Neural progenitor cell (in vitro differentiated cells): ENCODE results near the gene SLC9C1. TPM values are rescaled to one million over a fixed set of nuclear protein-coding genes. Genes with fewer than 3 reads are reported as not detected.
A peak's percentile ranks its signal among the peaks of the same experiment; 100 is the strongest.

Experiments used
- DNase-seq: peaks from one replicate; pipeline ENCODE4 v3.0.0-alpha.2; 2016; ENCODE audit warnings: low spot score
- H2AFZ ChIP-seq: fragments of 200-600 bp; sonication (generic); replicated peaks from 2 replicates; pipeline ENCODE4 v1.6.1; 2016; ENCODE audit warnings: antibody characterized with exemption
- H3F3A ChIP-seq: fragments of 200-600 bp; sonication (generic); 2 replicates; pipeline ENCODE4 v1.6.1; 2016; ENCODE audit warnings: antibody characterized with exemption, low read depth
- H3K27ac ChIP-seq: fragments of 200-600 bp; sonication (generic); 2 replicates; pipeline ENCODE4 v1.5.1; 2016; ENCODE audit warnings: mild to moderate bottlenecking
- H3K27me3 ChIP-seq: fragments of 200-600 bp; sonication (generic); 2 replicates; pipeline ENCODE4 v1.6.1; 2016; ENCODE audit warnings: mild to moderate bottlenecking, moderate library complexity
- H3K36me3 ChIP-seq: fragments of 200-600 bp; sonication (generic); 2 replicates; pipeline ENCODE4 v1.5.1; 2016
- H3K4me1 ChIP-seq: fragments of 200-600 bp; sonication (generic); 2 replicates; pipeline ENCODE4 v1.6.1; 2016; ENCODE audit warnings: mixed run types
- H3K4me2 ChIP-seq: fragments of 200-600 bp; sonication (generic); 2 replicates; pipeline ENCODE4 v1.6.1; 2016
- H3K4me3 ChIP-seq: fragments of 200-600 bp; sonication (generic); 2 replicates; pipeline ENCODE4 v1.5.1; 2016
- H3K79me2 ChIP-seq: fragments of 200-600 bp; sonication (generic); 2 replicates; pipeline ENCODE4 v1.6.1; 2016; ENCODE audit warnings: low read depth
- H3K9ac ChIP-seq: fragments of 200-600 bp; sonication (generic); 2 replicates; pipeline ENCODE4 v1.6.1; 2016
- H3K9me3 ChIP-seq: fragments of 200-600 bp; sonication (generic); 2 replicates; pipeline ENCODE4 v1.5.1; 2016; ENCODE audit warnings: low read depth
- H4K20me1 ChIP-seq: fragments of 200-600 bp; sonication (generic); 2 replicates; pipeline ENCODE4 v1.6.1; 2016; ENCODE audit warnings: low read depth
- H3K27ac Mint-ChIP-seq: 3 replicates; pipeline ENCODE4 v1.8.0; 2021; ENCODE audit warnings: mixed read lengths
- H3K27me3 Mint-ChIP-seq: 2 replicates; pipeline ENCODE4 v1.8.0; 2022; ENCODE audit warnings: low read depth, mild to moderate bottlenecking, inconsistent platforms, moderate library complexity, mixed read lengths; ENCODE audit not compliant: insufficient read depth
- H3K36me3 Mint-ChIP-seq: 3 replicates; pipeline ENCODE4 v1.8.0; 2021; ENCODE audit warnings: mixed read lengths
- H3K4me1 Mint-ChIP-seq: 3 replicates; pipeline ENCODE4 v1.8.0; 2021; ENCODE audit warnings: mixed read lengths
- H3K4me3 Mint-ChIP-seq: 3 replicates; pipeline ENCODE4 v1.8.0; 2021; ENCODE audit warnings: mild to moderate bottlenecking, moderate library complexity, mixed read lengths
- H3K9me3 Mint-ChIP-seq: 3 replicates; pipeline ENCODE4 v1.8.0; 2020; ENCODE audit warnings: mixed read lengths
- EZH2 ChIP-seq: fragments of 200-600 bp; sonication (generic); IDR thresholded peaks from 2 replicates; pipeline ENCODE4 v1.6.1; 2017; ENCODE audit warnings: antibody characterized with exemption, mild to moderate bottlenecking, moderate library complexity
- EZH2phosphoT487 ChIP-seq: fragments of 200-600 bp; sonication (generic); IDR thresholded peaks from 2 replicates; pipeline ENCODE4 v1.6.1; 2017; ENCODE audit warnings: antibody characterized with exemption
- total RNA-seq: library from RNA; depleted of rRNA; stranded (reverse); fragments of >200 nt; gene quantifications from 2 replicates; pipeline ENCODE4 v1.2.3, GENCODE V29; 2015; ENCODE audit warnings: low replicate concordance
- TF ChIP-seq, protein P1 (sequence below): fragments of 200-600 bp; sonication (generic); IDR thresholded peaks from 2 replicates; pipeline ENCODE4 v1.5.1; 2017; ENCODE audit warnings: antibody characterized with exemption, mild to moderate bottlenecking

Gene SLC9C1
- total RNA-seq, 1 donor from 2014 or later, result 1.3 TPM

DNA sequence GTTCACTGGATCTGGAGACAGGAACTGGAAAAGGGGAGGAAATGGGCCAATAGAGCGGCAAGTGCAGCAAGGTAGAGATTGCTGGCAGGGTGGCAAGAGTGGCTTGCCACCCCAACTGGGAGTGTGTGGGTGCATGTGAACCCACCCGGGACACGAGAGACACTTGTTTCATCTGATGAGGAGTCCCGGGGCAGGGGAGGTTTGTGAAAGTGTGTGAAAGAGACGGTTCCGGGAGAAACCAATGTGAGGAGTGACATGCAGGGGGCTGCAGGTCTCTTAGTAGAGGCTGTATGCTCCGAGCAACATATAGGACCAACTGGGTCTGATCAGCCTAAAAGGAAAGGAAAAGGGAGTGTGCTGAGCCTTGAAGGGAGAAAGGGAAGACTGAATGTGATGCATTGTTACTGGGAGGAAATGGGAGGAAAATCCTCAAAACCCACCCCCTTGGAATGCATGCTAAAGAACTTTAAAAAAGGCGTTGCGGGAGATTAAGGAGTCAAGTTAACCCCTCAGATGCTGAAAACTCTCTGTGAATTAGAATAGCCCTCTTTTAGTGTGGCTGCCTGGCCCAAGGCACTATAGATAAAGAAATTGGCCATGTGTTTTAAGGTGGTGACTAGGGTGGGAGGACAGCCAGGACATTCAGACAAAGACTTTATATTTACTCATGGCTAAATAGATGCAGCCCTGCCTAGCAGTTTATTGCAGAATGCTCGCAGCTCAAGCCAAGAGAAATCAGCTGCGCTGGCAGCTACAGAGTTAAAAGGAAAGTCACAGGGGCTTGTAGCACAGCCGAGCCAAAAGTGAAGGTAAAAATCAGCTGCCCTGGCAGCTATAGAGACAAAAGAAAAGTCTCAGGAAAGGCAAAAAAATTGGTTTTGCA lies 9.1 kb upstream of the SLC9C1 start:
- H3K4me1 ChIP-seq, result peaks cover 43% of the 10 kb centered on the region
- H3K36me3 ChIP-seq, result peaks cover 6% of the 10 kb centered on the region
- peak overlapping the region; percentile 43 for H3K4me3 ChIP-seq
- H3K4me2 ChIP-seq, result peak overlapping the region; percentile 80
- H3F3A ChIP-seq, result peaks cover 52% of the 10 kb centered on the region
- peak overlapping the region; percentile 95 for H3K27ac ChIP-seq
- H3K79me2 ChIP-seq, result no peaks in the 10 kb centered on the region
- Mint-ChIP-seq H3K9me3 (peaks cover 2% of the 10 kb centered on the region), H3K4me3 (no peak overlapping the region), H3K4me1 (peaks cover 8% of the 10 kb centered on the region), H3K27me3 (no peaks in the 10 kb centered on the region), H3K27ac (no peak overlapping the region), H3K36me3 (no peaks in the 10 kb centered on the region)
- peak; percentile 92 for DNase-seq
- H4K20me1 ChIP-seq, result no peaks in the 10 kb centered on the region
- H3K27me3 ChIP-seq, result no peaks in the 10 kb centered on the region
- peaks cover 7% of the 10 kb centered on the region for H3K9me3 ChIP-seq
- H3K9ac ChIP-seq, result no peak overlapping the region
- TF ChIP-seq EZH2phosphoT487, result no peak
- no peak for TF ChIP-seq EZH2
- TF ChIP-seq, protein P1, sequence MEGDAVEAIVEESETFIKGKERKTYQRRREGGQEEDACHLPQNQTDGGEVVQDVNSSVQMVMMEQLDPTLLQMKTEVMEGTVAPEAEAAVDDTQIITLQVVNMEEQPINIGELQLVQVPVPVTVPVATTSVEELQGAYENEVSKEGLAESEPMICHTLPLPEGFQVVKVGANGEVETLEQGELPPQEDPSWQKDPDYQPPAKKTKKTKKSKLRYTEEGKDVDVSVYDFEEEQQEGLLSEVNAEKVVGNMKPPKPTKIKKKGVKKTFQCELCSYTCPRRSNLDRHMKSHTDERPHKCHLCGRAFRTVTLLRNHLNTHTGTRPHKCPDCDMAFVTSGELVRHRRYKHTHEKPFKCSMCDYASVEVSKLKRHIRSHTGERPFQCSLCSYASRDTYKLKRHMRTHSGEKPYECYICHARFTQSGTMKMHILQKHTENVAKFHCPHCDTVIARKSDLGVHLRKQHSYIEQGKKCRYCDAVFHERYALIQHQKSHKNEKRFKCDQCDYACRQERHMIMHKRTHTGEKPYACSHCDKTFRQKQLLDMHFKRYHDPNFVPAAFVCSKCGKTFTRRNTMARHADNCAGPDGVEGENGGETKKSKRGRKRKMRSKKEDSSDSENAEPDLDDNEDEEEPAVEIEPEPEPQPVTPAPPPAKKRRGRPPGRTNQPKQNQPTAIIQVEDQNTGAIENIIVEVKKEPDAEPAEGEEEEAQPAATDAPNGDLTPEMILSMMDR, result no peak
- peak overlapping the region; percentile 64 for H2AFZ ChIP-seq

DNA sequence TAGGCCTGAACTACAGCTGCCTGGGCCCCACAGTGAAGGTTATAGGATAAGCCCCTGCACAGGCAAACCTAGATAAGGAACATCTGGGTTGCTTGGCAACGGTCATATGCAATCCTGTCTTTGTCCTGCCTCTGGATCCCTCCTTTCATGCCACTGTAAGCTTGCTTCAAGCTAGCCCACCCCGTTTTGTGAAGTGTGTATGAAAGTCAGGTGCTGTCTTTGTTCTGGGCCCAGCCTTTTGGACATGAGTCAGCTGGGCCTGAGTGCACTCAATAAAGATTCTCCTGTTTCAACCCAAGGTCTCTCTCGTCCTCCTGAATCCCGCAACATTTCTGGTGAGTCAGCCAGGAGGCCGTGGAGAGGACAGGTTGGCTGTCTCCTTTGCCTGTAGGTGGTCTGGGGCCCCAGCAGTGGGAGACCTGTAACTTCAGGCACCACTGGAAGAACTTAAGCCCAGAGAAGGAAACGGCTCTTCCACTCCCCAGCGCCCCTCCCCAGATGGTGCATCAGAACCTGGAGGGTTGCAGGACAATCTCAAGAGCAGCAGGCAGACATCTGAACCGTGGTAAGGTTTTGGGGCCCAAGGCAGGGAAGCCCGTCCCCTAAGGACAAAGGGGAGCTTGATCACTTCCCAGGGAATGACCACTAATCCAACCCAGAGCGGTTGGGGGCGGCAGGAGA lies 8.3 kb upstream of the SLC9C1 start:
- no peak overlapping the region for H3K4me3 Mint-ChIP-seq
- no peaks in the 10 kb centered on the region for H3K79me2 ChIP-seq
- H3K27ac Mint-ChIP-seq, result no peak overlapping the region
- no peaks in the 10 kb centered on the region for H4K20me1 ChIP-seq
- peaks cover 10% of the 10 kb centered on the region for H3K9me3 ChIP-seq
- H3K4me1 ChIP-seq, result peaks cover 38% of the 10 kb centered on the region
- peaks cover 52% of the 10 kb centered on the region for H3F3A ChIP-seq
- peaks cover 6% of the 10 kb centered on the region for H3K36me3 ChIP-seq
- H3K4me2 ChIP-seq, result peak overlapping the region; percentile 80
- peaks cover 1% of the 10 kb centered on the region for H3K4me1 Mint-ChIP-seq
- no peak overlapping the region for H2AFZ ChIP-seq
- H3K27me3 Mint-ChIP-seq, result no peaks in the 10 kb centered on the region
- TF ChIP-seq, protein P1, result no peak
- TF ChIP-seq EZH2phosphoT487, result no peak
- TF ChIP-seq EZH2, result no peak
- H3K4me3 ChIP-seq, result peak overlapping the region; percentile 29
- peak; percentile 57 for DNase-seq
- H3K36me3 Mint-ChIP-seq, result no peaks in the 10 kb centered on the region
- peak overlapping the region; percentile 95 for H3K27ac ChIP-seq
- H3K27me3 ChIP-seq, result no peaks in the 10 kb centered on the region
- no peak overlapping the region for H3K9ac ChIP-seq
- peaks cover 2% of the 10 kb centered on the region for H3K9me3 Mint-ChIP-seq

DNA sequence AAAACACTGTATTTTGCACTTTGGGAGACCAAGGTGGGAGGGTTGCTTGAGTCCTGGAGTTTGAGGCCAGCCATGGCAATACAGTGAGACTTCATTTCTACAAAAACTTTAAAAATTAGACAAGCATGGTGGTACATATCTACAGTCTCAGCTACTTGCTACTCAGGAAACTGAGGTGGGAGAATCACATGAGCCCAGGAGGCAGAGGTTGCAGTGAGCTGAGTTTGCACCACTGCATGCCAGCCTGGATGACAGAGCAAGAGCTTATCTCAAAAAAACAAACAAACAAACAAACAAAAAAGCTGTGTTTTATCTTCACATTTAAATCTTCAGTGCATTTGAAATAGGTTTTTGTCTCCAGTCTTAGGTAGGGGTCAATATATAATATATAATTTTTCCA lies 4.8 kb upstream of the SLC9C1 start:
- Histone ChIP-seq H3F3A (peaks cover 37% of the 10 kb centered on the region), H3K27ac (no peak overlapping the region), H3K4me1 (peaks cover 24% of the 10 kb centered on the region), H4K20me1 (no peaks in the 10 kb centered on the region), H3K79me2 (no peaks in the 10 kb centered on the region), H3K4me3 (no peak overlapping the region), H3K9me3 (peaks cover 10% of the 10 kb centered on the region), H3K27me3 (no peaks in the 10 kb centered on the region), H3K36me3 (peaks cover 6% of the 10 kb centered on the region), H3K9ac (no peak overlapping the region), H3K4me2 (no peak overlapping the region), H2AFZ (no peak overlapping the region)
- peaks cover 5% of the 10 kb centered on the region for H3K4me1 Mint-ChIP-seq
- no peak overlapping the region for H3K4me3 Mint-ChIP-seq
- TF ChIP-seq EZH2phosphoT487 (no peak), EZH2 (no peak)
- TF ChIP-seq, protein P1, result no peak
- peaks cover 2% of the 10 kb centered on the region for H3K9me3 Mint-ChIP-seq
- H3K27me3 Mint-ChIP-seq, result no peaks in the 10 kb centered on the region
- no peaks in the 10 kb centered on the region for H3K36me3 Mint-ChIP-seq
- DNase-seq, result no peak
- H3K27ac Mint-ChIP-seq, result no peak overlapping the region
